Effector CD8-positive, alpha-beta T cell (primary cell): ENCODE results near the gene SLC25A33.
"Not testable (repeated sequence)": the region's sequence is repeated elsewhere in the genome, so short reads cannot be mapped to it uniquely, and the experiment has no call there.

Experiments used
- DNase-seq: peaks from one replicate; lab custom pipeline; 2025; lab: John Stamatoyannopoulos, UW
- total RNA-seq, 4 experiments: gene quantifications; one replicate each; lab custom pipeline; 2026; lab: John Stamatoyannopoulos, UW

Gene SLC25A33, protein sequence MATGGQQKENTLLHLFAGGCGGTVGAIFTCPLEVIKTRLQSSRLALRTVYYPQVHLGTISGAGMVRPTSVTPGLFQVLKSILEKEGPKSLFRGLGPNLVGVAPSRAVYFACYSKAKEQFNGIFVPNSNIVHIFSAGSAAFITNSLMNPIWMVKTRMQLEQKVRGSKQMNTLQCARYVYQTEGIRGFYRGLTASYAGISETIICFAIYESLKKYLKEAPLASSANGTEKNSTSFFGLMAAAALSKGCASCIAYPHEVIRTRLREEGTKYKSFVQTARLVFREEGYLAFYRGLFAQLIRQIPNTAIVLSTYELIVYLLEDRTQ
- 8.2 to 23.4 (median 14.6) reads per million in 4 experiments for total RNA-seq

GRCh38 chr1:9539165-9539828 is at the start of gene SLC25A33:
SLC25A33 (plus strand) TSS chr1:9539465; CDS start chr1:9539692, 227 bp downstream.
- peak; percentile 97 for DNase-seq

DNA sequence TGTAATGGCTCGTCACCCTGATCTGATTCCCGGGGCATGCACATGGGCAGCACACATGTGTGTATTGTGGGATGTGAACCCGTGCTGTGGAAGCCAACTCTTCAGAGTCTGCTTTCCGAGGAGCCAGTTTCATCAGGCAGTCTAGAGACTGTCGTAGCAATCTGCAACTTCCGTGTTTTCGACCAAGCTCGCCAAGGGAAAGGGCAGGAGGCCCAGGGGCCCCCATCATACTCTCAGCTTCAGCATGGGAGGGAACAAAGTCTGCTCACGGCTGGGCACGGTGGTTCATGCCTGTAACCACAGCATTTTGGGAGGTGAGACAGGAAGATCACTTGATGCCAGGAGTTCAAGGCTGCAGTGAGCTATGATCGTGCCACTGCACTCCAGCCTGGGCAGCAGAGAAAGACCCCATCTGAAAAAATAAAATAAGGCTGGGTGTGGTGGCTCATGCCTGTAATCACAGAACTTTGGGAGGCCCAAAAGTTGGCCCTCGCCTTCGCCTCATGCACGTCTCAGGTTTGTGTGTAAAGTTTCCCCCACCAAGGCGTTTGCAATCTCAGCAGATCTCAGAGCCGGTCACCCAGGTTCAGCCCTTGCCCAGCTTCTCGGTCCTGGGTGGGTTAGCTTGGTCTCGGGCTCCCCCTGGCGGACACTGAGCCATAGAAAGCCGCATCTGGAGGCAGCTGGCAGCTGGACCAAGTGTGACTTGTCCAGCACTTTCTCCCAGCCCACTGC is 48.5 kb upstream of the SLC25A33 start:
- peak; percentile 76 for DNase-seq

DNA sequence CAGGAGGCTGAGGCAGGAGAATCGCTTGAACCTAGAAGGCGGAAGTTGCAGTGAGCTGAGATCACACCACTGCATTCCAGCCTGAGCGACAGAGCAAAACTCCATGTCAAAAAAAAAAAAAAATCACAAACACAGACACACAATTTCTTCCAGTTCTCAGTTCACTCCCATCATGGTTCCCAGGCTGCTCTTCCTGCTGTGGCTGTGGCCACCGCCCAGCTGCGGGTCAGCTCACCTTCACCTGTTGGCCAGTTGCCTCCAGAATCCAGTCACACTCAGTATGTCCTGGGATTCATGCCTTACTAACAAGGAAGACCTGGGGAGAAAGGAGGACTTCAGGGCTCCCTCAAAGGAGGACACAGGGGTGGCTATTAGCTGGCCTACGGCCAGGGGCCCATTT is 45.9 kb upstream of the SLC25A33 start:
- DNase-seq, result no peak

GRCh38 chr1:9494936-9495758 is 44.1 kb upstream of the SLC25A33 start:
- DNase-seq, result peak; percentile 59

- DNase-seq, result no peak
Observed at GRCh38 chr1:9495854-9496374, 43.4 kb upstream of the SLC25A33 start.

GRCh38 chr1:9500756-9501754 is 38.2 kb upstream of the SLC25A33 start:
- no peak for DNase-seq

DNA sequence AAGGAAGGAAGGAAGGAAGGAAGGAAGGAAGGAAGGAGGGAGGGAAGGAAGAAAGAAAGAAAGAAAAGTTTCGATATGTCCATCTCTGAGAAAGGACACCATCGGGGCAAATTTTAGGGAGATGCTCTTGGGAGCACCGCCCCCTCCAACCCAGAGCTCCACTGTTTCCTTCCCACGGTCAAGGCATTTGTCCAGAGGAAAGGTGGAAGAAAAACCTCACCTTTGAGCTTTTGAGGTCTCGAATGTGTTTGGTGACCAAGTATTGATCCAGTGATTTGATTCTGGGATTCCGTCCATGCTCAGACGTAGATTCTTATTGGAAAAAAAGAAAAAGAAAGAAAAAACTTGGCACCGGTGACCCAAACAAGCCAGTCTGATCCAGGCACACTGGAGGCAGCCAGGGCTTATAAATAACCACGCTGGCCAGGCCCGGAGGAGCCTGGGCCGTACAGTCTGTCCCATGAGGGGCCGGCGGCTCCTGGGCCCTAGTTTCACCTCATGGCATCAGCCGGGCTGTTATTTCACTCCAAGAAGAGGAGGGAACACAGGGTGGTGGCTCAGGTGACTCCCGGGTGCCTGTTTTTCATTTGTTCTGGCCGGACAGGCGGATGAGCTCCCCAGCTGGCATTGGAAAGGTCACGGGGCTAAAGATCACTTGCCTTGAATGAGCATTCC is 36.1 kb upstream of the SLC25A33 start:
- DNase-seq, result no peak

GRCh38 chr1:9505143-9505542 is 34.1 kb upstream of the SLC25A33 start:
- no peak for DNase-seq

DNA sequence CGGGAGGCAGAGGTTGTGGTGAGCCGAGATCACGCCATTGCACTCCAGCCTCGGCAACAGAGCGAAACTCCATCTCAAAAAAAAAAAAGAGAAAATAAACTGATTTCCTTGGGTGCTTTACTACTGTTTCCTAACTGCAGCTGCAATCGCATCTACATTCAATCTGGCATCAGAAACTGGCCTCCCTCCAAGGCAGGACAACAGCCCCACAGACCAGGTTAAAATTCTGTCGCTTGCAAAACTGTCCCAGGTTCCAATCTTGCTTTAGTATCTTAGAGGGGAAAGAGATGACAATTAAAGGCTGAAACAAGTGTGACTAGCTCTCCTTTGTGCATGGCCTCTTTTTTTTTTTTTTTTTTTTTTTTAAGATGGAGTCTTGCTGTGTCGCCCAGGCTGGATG is 32.4 kb upstream of the SLC25A33 start:
- DNase-seq, result no peak

DNA sequence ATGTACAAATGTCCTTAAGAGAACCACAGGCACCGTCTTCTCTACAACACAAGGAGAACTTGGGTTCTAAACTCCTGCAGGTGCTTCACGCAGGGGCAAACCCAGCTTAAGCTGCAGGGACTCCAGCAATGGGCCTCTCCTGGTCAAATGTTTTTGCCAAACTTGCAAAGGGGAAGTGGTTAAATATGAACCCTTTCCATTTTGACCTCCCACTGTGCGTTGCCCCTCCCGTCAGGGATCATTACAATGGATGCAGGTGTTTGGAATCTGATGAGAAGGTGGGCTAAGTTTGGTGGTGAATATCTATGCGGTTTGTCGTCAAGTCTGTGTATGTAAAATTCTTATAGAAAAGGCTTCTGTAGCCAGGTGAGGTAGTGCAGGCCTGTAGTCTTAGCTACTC is 29.1 kb upstream of the SLC25A33 start:
- DNase-seq, result no peak

DNA sequence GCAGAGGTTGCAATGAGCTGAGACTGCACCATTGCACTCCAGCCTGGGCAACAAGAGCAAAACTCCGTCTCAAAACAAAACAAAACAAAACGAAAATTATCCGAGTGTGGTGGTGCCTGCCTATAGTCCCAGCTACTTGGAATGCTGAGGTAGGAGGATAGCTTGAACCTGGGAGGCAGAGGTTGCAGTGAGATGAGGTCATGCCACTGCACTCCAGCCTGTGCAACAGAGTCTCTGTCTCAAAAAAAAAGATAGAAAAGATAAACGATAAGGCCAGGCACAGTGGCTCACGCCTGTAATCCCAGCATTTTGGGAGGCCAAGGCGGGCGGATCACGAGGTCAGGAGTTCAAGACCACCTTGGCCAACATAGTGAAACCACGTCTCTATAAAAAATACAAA is 23.7 kb upstream of the SLC25A33 start:
- DNase-seq, result not testable (repeated sequence)

- DNase-seq, result no peak
Observed at GRCh38 chr1:9518454-9518998, 20.7 kb upstream of the SLC25A33 start.

DNA sequence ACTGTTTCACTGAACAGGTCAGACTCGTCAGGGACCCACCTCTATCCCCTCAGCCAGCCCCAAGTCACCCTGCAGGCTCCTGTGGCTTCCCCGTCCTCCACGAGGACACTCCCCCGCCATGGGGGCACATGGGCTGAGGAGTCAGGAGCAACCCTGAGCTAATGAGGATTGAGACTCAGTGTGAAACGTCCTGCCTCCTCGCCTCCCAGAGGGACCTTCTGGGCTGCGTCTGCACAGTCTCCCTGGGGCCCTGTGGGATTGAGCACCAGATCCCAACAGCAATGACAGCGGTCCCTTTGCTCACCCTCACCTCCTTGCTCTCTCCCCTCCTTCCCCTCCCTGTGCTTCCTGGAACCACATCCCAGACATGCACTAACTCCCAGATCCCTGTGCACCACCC is 18.9 kb upstream of the SLC25A33 start:
- no peak for DNase-seq

DNA sequence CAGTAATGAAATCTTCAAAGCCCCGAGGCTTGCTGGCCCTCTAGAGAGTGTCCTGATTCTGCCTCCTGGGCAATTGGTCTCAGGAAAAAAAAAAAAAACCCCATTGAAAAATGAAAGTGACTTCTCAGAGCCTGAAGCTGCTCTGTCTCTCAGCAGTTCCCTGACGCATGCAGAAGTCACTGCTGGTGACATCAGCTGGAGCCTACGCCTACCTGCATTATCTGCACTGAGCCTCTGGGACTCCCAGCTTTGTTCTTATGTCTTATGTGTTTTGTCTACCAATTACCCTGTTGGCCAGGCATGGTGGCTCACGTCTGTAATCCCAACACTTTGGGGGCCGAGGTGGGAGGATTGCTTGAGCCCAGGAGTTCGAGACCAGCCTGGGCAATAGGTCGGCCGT is 10.1 kb upstream of the SLC25A33 start:
- no peak for DNase-seq

GRCh38 chr1:9530320-9530719 is 8.9 kb upstream of the SLC25A33 start:
- DNase-seq, result no peak

- DNase-seq, result no peak
Observed at GRCh38 chr1:9534953-9535352, 4.3 kb upstream of the SLC25A33 start.

DNA sequence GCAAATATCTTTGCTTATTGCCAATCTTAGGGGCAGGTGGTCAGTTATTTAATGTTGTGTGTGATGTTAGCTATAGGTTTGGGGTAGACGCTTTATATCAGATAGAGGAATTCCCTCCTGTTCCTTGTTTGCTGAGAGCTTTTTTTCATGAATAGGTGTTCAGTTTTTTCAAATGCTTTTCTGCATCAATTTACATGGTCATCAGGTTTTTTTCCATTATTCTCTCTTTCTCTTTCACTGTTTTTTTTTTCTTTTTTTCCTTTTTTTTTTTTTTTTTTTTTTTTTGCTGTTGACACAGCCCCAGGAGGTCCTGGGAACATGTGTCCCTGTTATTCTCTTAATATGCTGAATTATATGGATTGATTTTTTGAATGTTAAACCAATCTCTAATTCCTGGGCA is 3.0 kb upstream of the SLC25A33 start:
- DNase-seq, result no peak

DNA sequence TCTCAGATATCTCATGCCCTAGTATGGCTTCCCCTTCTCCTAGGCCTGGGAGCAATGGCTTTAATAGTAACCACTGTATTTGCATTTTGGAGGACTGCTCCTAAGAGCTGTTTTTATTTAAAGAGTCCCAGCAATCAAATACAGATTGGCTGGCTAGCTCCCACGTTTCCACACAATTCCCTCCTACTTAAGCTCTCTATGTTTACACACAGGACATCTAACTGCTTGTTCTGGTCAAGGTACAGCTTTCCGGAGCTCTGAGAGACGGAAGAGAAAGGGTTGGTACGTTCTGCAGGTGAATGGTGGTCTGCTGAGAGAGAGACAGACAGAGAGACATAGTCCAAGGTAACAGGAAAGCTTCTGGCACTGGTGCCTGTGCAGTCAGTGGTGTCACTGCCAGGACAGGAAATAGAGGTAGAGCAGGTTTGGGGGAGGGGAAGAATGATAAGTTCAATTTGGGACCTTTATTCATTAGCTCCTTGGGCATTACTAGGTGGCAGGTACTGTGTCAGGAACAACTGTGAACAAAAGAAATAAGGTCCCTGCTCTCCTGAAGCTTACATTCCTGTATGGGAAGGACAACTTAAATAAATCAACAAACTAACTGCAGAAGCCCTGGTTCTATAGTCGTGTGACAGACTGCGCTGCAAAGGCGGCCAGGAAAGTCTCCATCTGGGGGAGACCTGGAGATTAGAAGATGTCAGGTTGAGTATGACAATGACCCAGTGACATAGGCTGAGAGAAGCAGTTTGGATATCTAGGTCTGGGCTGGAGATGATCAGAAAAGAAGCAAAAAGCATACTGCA is 1.2 kb upstream of the SLC25A33 start:
- DNase-seq, result no peak
